ENCODE measurements around the gene GARIN5B. TPM values are rescaled to one million over a fixed set of nuclear protein-coding genes. Genes with fewer than 3 reads are reported as not detected.
"Not testable (repeated sequence)": the region's sequence is repeated elsewhere in the genome, so short reads cannot be mapped to it uniquely, and the experiment has no call there.

Gene GARIN5B
- total and polyA plus RNA-seq, 2 of the 4 experiments (the other 2 are of a cell fraction): not detected

DNA sequence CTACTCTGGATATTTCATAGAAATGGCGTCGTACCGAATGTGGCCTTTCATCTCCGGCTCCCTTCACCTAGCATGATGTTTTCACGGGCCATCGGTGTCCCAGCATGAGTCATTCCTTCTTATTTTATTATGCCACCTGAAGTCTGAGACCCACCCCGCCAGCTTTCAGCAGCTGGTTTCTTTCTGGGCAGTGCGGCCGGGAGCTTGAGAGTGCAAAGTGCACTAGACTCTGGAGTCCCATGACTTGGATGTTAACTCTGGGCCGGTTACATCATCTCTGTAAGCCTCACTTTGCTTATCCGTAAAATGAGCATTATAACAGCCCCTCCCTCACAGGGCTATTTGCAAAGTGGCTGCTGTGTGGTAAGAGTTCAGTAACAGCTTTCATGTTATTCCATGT, 29.2 kb downstream of the GARIN5B start:
- H3K56ac ChIP-seq (ENCODE audit: extremely low read depth, insufficient read depth, low read length): no peak overlapping the region
- DNase-seq (no peak), ATAC-seq (ENCODE audit: low read depth) (no peak)
- in situ Hi-C loops (cut with MboI; ENCODE audit: low sequenced_read_pairs) (no loop called here), intact Hi-C loops (cut with micrococcal nuclease) (no loop called here), dilution Hi-C loops (cut with HindIII; ENCODE audit: low sequenced_read_pairs, unreplicated experiment) (no loop called here)
- peaks cover 2% of the 10 kb centered on the region for H3K4me1 ChIP-seq (ENCODE audit: control insufficient read depth, insufficient read depth, low read length)
- H2BK20ac ChIP-seq (ENCODE audit: low read depth, low read length): no peak overlapping the region
- H2AFZ ChIP-seq (replicated peaks; ENCODE audit: low read length, poor library complexity): no peak overlapping the region
- H3K36me3 ChIP-seq (ENCODE audit: control insufficient read depth, insufficient read depth, low read length): no peaks in the 10 kb centered on the region
- H3K9me3 ChIP-seq (ENCODE audit: control insufficient read depth, insufficient read depth, low read length): no peaks in the 10 kb centered on the region
- no peak overlapping the region for H2AK5ac ChIP-seq (ENCODE audit: low read depth, low read length)
- H3K4me2 ChIP-seq (ENCODE audit: low read depth, low read length): no peak overlapping the region
- no peak overlapping the region for H4K91ac ChIP-seq (ENCODE audit: insufficient read depth, low read depth, low read length)
- H3K27ac ChIP-seq (ENCODE audit: insufficient read depth, low read length): no peak overlapping the region
- no peak overlapping the region for H4K8ac ChIP-seq (ENCODE audit: low read depth in 2 of 2, low read length in 2 of 2)
- TF ChIP-seq CHD1 (IDR thresholded peaks at IDR 0.05; ENCODE audit: low read depth, low read length): no peak
- TF ChIP-seq NFE2L2 (IDR thresholded peaks at IDR 0.05; ENCODE audit: low read depth, low read length): no peak
- no peak for TF ChIP-seq RAD21 (IDR thresholded peaks at IDR 0.05; ENCODE audit: low read length)
- no peak for TF ChIP-seq MAFK (IDR thresholded peaks at IDR 0.05; ENCODE audit: low read depth, low read length)
- TF ChIP-seq RFX5 (IDR thresholded peaks at IDR 0.05; ENCODE audit: low read depth, low read length): no peak
- TF ChIP-seq, protein P1, sequence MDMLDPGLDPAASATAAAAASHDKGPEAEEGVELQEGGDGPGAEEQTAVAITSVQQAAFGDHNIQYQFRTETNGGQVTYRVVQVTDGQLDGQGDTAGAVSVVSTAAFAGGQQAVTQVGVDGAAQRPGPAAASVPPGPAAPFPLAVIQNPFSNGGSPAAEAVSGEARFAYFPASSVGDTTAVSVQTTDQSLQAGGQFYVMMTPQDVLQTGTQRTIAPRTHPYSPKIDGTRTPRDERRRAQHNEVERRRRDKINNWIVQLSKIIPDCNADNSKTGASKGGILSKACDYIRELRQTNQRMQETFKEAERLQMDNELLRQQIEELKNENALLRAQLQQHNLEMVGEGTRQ (IDR thresholded peaks at IDR 0.05; ENCODE audit: low read depth, low read length): no peak
- TF ChIP-seq MAZ (IDR thresholded peaks at IDR 0.05; ENCODE audit: borderline replicate concordance, low read depth, low read length): no peak
- TF ChIP-seq BHLHE40 (IDR thresholded peaks at IDR 0.05; ENCODE audit: low read depth, low read length): no peak
- TF ChIP-seq FOS (IDR thresholded peaks at IDR 0.05; ENCODE audit: low read depth, low read length): no peak
- no peak overlapping the region for H3K4ac ChIP-seq (ENCODE audit: low read depth, low read length)
- no peak overlapping the region for H3K4me3 ChIP-seq (ENCODE audit: insufficient read depth, low read depth, low read length)
- H2BK15ac ChIP-seq (ENCODE audit: low read depth, low read length): no peak overlapping the region
- H4K20me1 ChIP-seq (ENCODE audit: insufficient read depth, low read length): no peaks in the 10 kb centered on the region
- H2BK120ac ChIP-seq (ENCODE audit: low read depth, low read length): no peak overlapping the region
- POLR2A ChIA-PET (ENCODE audit: unreplicated experiment): interaction anchor here (0.6 kb wide), 1 partner anchor 21 kb away, joined by 3 read pairs; no protein-coding TSS in a partner anchor
- no peak overlapping the region for H2BK5ac ChIP-seq (ENCODE audit: low read depth, low read length, poor library complexity, severe bottlenecking)
- H3K14ac ChIP-seq (replicated peaks; ENCODE audit: low read depth, low read length): no peak overlapping the region
- peaks cover 4% of the 10 kb centered on the region; the same call in 1 of the 2 replicates for H3K9me1 ChIP-seq (ENCODE audit: insufficient read depth, low read length)
- H3K27me3 ChIP-seq (ENCODE audit: control insufficient read depth, insufficient read depth, low read length): peaks cover 8% of the 10 kb centered on the region
- CTCF ChIA-PET: no interaction called here
- 81% methylated on average over 8 of the region's 11 CpGs; no CpG with 5 or more reads in 1 of the 2 experiments for WGBS, 2 experiments (ENCODE audit: extremely low coverage in 2 of 2, insufficient read length in 1 of 2)
- no peak overlapping the region for H2AK9ac ChIP-seq (replicated peaks; ENCODE audit: low read depth, low read length, poor library complexity)
- no peaks in the 10 kb centered on the region for H3K79me1 ChIP-seq (ENCODE audit: low read depth in 1 of 2, low read length in 2 of 2)
- no peak overlapping the region for H3K18ac ChIP-seq (ENCODE audit: low read depth, low read length)
- no peak overlapping the region for H3K23ac ChIP-seq (ENCODE audit: low read depth, low read length)
- BruUV-seq (replicated peaks): no TSS peak
- H3K9ac ChIP-seq (ENCODE audit: low read depth, low read length): no peak overlapping the region
- no peak overlapping the region for H4K5ac ChIP-seq (ENCODE audit: low read depth, low read length)

DNA sequence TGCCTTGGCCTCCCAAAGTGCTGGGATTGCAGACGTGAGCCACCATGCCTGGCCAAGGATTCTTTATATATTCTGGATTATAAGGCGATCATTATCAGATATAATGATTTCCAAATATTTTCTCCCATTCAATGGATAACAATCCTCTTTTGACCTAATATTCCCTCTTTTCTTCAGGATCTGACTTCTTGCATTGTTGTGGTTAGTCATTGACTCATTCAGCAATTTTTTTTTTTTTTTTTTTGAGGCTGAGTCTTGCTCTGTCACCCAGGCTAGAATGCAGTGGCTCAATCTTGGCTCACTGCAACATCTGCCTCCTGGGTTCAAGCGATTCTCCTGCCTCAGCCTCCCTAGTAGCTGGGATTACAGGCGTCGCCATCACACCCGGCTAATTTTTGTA, 33.3 kb downstream of the GARIN5B start:
- H3K4me3 ChIP-seq (ENCODE audit: insufficient read depth, low read depth, low read length); H3K14ac ChIP-seq (replicated peaks; ENCODE audit: low read depth, low read length); ATAC-seq (ENCODE audit: low read depth); DNase-seq; H3K4me2 ChIP-seq (ENCODE audit: low read depth, low read length); BruUV-seq (replicated peaks); H4K91ac ChIP-seq (ENCODE audit: insufficient read depth, low read depth, low read length); H3K56ac ChIP-seq (ENCODE audit: extremely low read depth, insufficient read depth, low read length); dilution Hi-C loops (cut with HindIII; ENCODE audit: low sequenced_read_pairs, unreplicated experiment); in situ Hi-C loops (cut with MboI; ENCODE audit: low sequenced_read_pairs); H3K4ac ChIP-seq (ENCODE audit: low read depth, low read length); H2BK120ac ChIP-seq (ENCODE audit: low read depth, low read length); H3K23ac ChIP-seq (ENCODE audit: low read depth, low read length); H3K18ac ChIP-seq (ENCODE audit: low read depth, low read length); H2AFZ ChIP-seq (replicated peaks; ENCODE audit: low read length, poor library complexity); H3K27ac ChIP-seq (ENCODE audit: insufficient read depth, low read length); H2AK9ac ChIP-seq (replicated peaks; ENCODE audit: low read depth, low read length, poor library complexity); H2BK15ac ChIP-seq (ENCODE audit: low read depth, low read length); H3K4me1 ChIP-seq (ENCODE audit: control insufficient read depth, insufficient read depth, low read length); H4K8ac ChIP-seq (ENCODE audit: low read depth in 2 of 2, low read length in 2 of 2); H3K36me3 ChIP-seq (ENCODE audit: control insufficient read depth, insufficient read depth, low read length); H2BK5ac ChIP-seq (ENCODE audit: low read depth, low read length, poor library complexity, severe bottlenecking); H2AK5ac ChIP-seq (ENCODE audit: low read depth, low read length); H3K9me3 ChIP-seq (ENCODE audit: control insufficient read depth, insufficient read depth, low read length); CTCF ChIA-PET; H3K27me3 ChIP-seq (ENCODE audit: control insufficient read depth, insufficient read depth, low read length); H3K9me1 ChIP-seq (ENCODE audit: insufficient read depth, low read length); H4K20me1 ChIP-seq (ENCODE audit: insufficient read depth, low read length); H3K79me1 ChIP-seq (ENCODE audit: low read depth in 1 of 2, low read length in 2 of 2); H3K9ac ChIP-seq (ENCODE audit: low read depth, low read length); H2BK20ac ChIP-seq (ENCODE audit: low read depth, low read length); POLR2A ChIA-PET (ENCODE audit: unreplicated experiment); intact Hi-C loops (cut with micrococcal nuclease); H4K5ac ChIP-seq (ENCODE audit: low read depth, low read length): not testable (repeated sequence)
- no CpG with 5 or more reads among the region's 6 CpGs for WGBS, 2 experiments (ENCODE audit: extremely low coverage in 2 of 2, insufficient read length in 1 of 2)
